Activated effector memory CD4-positive, alpha-beta T cell treated with anti-CD3 and anti-CD28 coated beads, Interleukin-2, amount 50 U/mL, for 16 hours (primary cell): Measurements from ENCODE around the gene GRID1.

Source experiments
- DNase-seq: peaks from one replicate; pipeline ENCODE4 v3.0.0-alpha.2; 2020

Gene GRID1

GRCh38 chr10:85557077-85557476 lies 809.5 kb downstream of the GRID1 start:
- no peak for DNase-seq
